Endodermal cell (in vitro differentiated cells): ENCODE results near the gene RPL32. TPM values are rescaled to one million over a fixed set of nuclear protein-coding genes. Genes with fewer than 3 reads are reported as not detected.
"Not testable (repeated sequence)": the region's sequence is repeated elsewhere in the genome, so short reads cannot be mapped to it uniquely, and the experiment has no call there.

ENCODE experiments used
- DNase-seq: peaks from one replicate; pipeline ENCODE4 v3.0.0-alpha.2; 2017
- H3K27ac ChIP-seq: 2 replicates; pipeline ENCODE4 v1.5.1; 2013; ENCODE audit warnings: mild to moderate bottlenecking, low read depth, low read length, moderate library complexity
- H3K27me3 ChIP-seq: 2 replicates; pipeline ENCODE4 v1.6.1; 2013; ENCODE audit warnings: mild to moderate bottlenecking, low read length, moderate library complexity; ENCODE audit not compliant: insufficient read depth, control insufficient read depth, poor library complexity, severe bottlenecking
- H3K36me3 ChIP-seq: 2 replicates; pipeline ENCODE4 v1.7.0; 2013; ENCODE audit warnings: mild to moderate bottlenecking, low read length, moderate library complexity; ENCODE audit not compliant: control insufficient read depth, insufficient read depth
- H3K4me1 ChIP-seq: one replicate; pipeline ENCODE4 v1.7.0; 2013; ENCODE audit warnings: low read length; ENCODE audit not compliant: control insufficient read depth, insufficient read depth
- H3K4me3 ChIP-seq: 2 replicates; pipeline ENCODE4 v1.5.1; 2013; ENCODE audit warnings: mild to moderate bottlenecking, low read length, moderate library complexity
- H3K9ac ChIP-seq: 2 replicates; pipeline ENCODE4 v1.6.1; 2013; ENCODE audit warnings: mild to moderate bottlenecking, low read length, moderate library complexity; ENCODE audit not compliant: poor library complexity, severe bottlenecking; ENCODE audit errors: extremely low read depth
- H3K9me3 ChIP-seq: 2 replicates; pipeline ENCODE4 v1.6.1; 2013; ENCODE audit warnings: mild to moderate bottlenecking, low read length, moderate library complexity; ENCODE audit not compliant: control insufficient read depth
- H3K27ac Mint-ChIP-seq: 2 replicates; pipeline ENCODE4 v1.8.0; 2020; ENCODE audit warnings: mixed read lengths
- H3K27me3 Mint-ChIP-seq: 2 replicates; pipeline ENCODE4 v1.8.0; 2021; ENCODE audit warnings: mild to moderate bottlenecking, mixed read lengths; ENCODE audit not compliant: insufficient read depth
- H3K36me3 Mint-ChIP-seq: 2 replicates; pipeline ENCODE4 v1.8.0; 2020; ENCODE audit warnings: low read depth, mixed read lengths
- H3K4me1 Mint-ChIP-seq: 2 replicates; pipeline ENCODE4 v1.8.0; 2020; ENCODE audit warnings: mixed read lengths
- H3K4me3 Mint-ChIP-seq: 2 replicates; pipeline ENCODE4 v1.8.0; 2020; ENCODE audit warnings: mild to moderate bottlenecking, moderate library complexity, mixed read lengths
- H3K9me3 Mint-ChIP-seq: 2 replicates; pipeline ENCODE4 v1.8.0; 2020; ENCODE audit warnings: mild to moderate bottlenecking, mixed read lengths
- CTCF ChIP-seq: fragments of 200-600 bp; sonication (generic); conservative IDR thresholded peaks from 2 replicates; pipeline ENCODE4 v1.5.0; 2021; ENCODE audit warnings: antibody characterized with exemption, mild to moderate bottlenecking
- WGBS, 2 experiments: methylation state at CpG; one replicate each; pipeline versions ENCODE4 v1.1.5 to v1.1.7; 2013; ENCODE audit warnings: missing lambda C conversion rate in 2 of 2, mixed read lengths in 1 of 2; ENCODE audit not compliant: insufficient coverage in 1 of 2, insufficient read length in 1 of 2; 5-methylcytosine and 5-hydroxymethylcytosine counted together
- total RNA-seq, 2 donors: library from RNA; stranded (reverse); fragmentation: NEBNext Ultra II Directional in 1 of 2; extraction: Animal tissue kit (Norgen Biotek cat#: 25700) in 1 of 2; gene quantifications; 2 replicates in 1 of 2; 3 replicates in 1 of 2; pipeline ENCODE4 v1.2.1, GENCODE V29; 2021

RPL32 gene
- total RNA-seq, 2 donors from 2014 or later = 1,362 to 1,580 TPM

- H3K36me3 Mint-ChIP-seq = peaks cover 40% of the 10 kb centered on the region
- WGBS, 2 experiments = 55 to 60% methylated on average over 4 to 7 of the region's 7 CpGs
- H3K4me3 ChIP-seq = no peak overlapping the region
These were observed 584 bp upstream of the RPL32 start for GRCh38 chr3:12841970-12842328.

GRCh38 chr3:12840591-12841148, 695 bp downstream of the RPL32 start:
- DNase-seq = no peak
- H3K9me3 ChIP-seq = no peaks in the 10 kb centered on the region
- H3K9ac ChIP-seq = peak overlapping the region; percentile 98
- H3K27ac ChIP-seq = peak overlapping the region; percentile 98
- no peaks in the 10 kb centered on the region for H3K27me3 Mint-ChIP-seq
- H3K4me3 ChIP-seq = peak overlapping the region; percentile 96
- peaks cover 10% of the 10 kb centered on the region for H3K4me1 ChIP-seq
- peak overlapping the region; percentile 100 for H3K27ac Mint-ChIP-seq
- no peak for TF ChIP-seq CTCF
- 4 to 7% methylated on average over 8 to 18 of the region's 18 CpGs for WGBS, 2 experiments
- H3K36me3 Mint-ChIP-seq = peaks cover 53% of the 10 kb centered on the region
- H3K36me3 ChIP-seq = peaks cover 48% of the 10 kb centered on the region
- H3K4me3 Mint-ChIP-seq = peak overlapping the region; percentile 99
- H3K4me1 Mint-ChIP-seq = peaks cover 37% of the 10 kb centered on the region
- H3K27me3 ChIP-seq = no peaks in the 10 kb centered on the region
- H3K9me3 Mint-ChIP-seq = peaks cover 2% of the 10 kb centered on the region

More at GRCh38 chr3:12841970-12842328, 584 bp upstream of the RPL32 start:
- Histone ChIP-seq H3K27me3 (no peaks in the 10 kb centered on the region), H3K27ac (no peak overlapping the region), H3K9me3 (no peaks in the 10 kb centered on the region), H3K36me3 (peaks cover 36% of the 10 kb centered on the region), H3K9ac (peak overlapping the region; percentile 98), H3K4me1 (peaks cover 10% of the 10 kb centered on the region)
- H3K27ac Mint-ChIP-seq = peak overlapping the region; percentile 100
- no peaks in the 10 kb centered on the region for H3K27me3 Mint-ChIP-seq
- H3K9me3 Mint-ChIP-seq = peaks cover 11% of the 10 kb centered on the region
- H3K4me1 Mint-ChIP-seq = peaks cover 34% of the 10 kb centered on the region
- TF ChIP-seq CTCF = peak; percentile 12
- DNase-seq = no peak
- H3K4me3 Mint-ChIP-seq = no peak overlapping the region

- DNase-seq, H3K27ac ChIP-seq, H3K27me3 ChIP-seq, H3K9me3 ChIP-seq, H3K9me3 Mint-ChIP-seq, H3K27me3 Mint-ChIP-seq, H3K4me1 ChIP-seq: not testable (repeated sequence)
- H3K4me3 Mint-ChIP-seq = peak overlapping the region; percentile 99
- Histone ChIP-seq H3K9ac (peak overlapping the region; percentile 98), H3K4me3 (peak overlapping the region; percentile 96), H3K36me3 (peaks cover 53% of the 10 kb centered on the region)
- peaks cover 37% of the 10 kb centered on the region for H3K4me1 Mint-ChIP-seq
- peaks cover 58% of the 10 kb centered on the region for H3K36me3 Mint-ChIP-seq
- 55 to 85% methylated on average over 4 to 10 of the region's 10 CpGs for WGBS, 2 experiments
- peak overlapping the region; percentile 100 for H3K27ac Mint-ChIP-seq
These were observed 1.2 kb downstream of the RPL32 start for GRCh38 chr3:12840148-12840547.
